Fibroblast of lung (primary cell): Measurements from ENCODE around the gene MAPK8IP3. TPM values are rescaled to one million over a fixed set of nuclear protein-coding genes. Genes with fewer than 3 reads are reported as not detected.
"Not testable (repeated sequence)": the region's sequence is repeated elsewhere in the genome, so short reads cannot be mapped to it uniquely, and the experiment has no call there.

Source experiments
- DNase-seq, 2 donors: peaks; one replicate each; pipeline versions ENCODE4 v3.0.0 to v3.0.0-alpha.2; 2010; ENCODE audit warnings: low read depth in 2 of 2
- H2AFZ ChIP-seq: 2 replicates; pipeline ENCODE4 v1.5.1; 2012; ENCODE audit warnings: low read length, control low read depth, inconsistent platforms
- H3K27ac ChIP-seq: 2 replicates; pipeline ENCODE4 v1.5.1; 2011; ENCODE audit warnings: low read length, control low read depth; ENCODE audit not compliant: insufficient read depth
- H3K27me3 ChIP-seq: 2 replicates; pipeline ENCODE4 v1.5.1; 2011; ENCODE audit warnings: mild to moderate bottlenecking, low read length; ENCODE audit not compliant: control insufficient read depth, insufficient read depth
- H3K36me3 ChIP-seq: 2 replicates; pipeline ENCODE4 v1.5.1; 2011; ENCODE audit warnings: low read length; ENCODE audit not compliant: control insufficient read depth, insufficient read depth
- H3K4me1 ChIP-seq: 2 replicates; pipeline ENCODE4 v1.5.1; 2011; ENCODE audit warnings: low read length; ENCODE audit not compliant: control insufficient read depth, insufficient read depth; ENCODE audit errors: extremely low read depth
- H3K4me2 ChIP-seq: 2 replicates; pipeline ENCODE4 v1.5.1; 2011; ENCODE audit warnings: low read length, control low read depth; ENCODE audit not compliant: insufficient read depth; ENCODE audit errors: extremely low read depth
- H3K4me3 ChIP-seq, 4 experiments: fragments of 200-600 bp in 1 of 4; sonication (generic) in 1 of 4; replicated peaks in 1 of 4; 2 replicates each; pipeline ENCODE4 v1.5.1; 2011 to 2016; ENCODE audit warnings: low read length in 4 of 4, low read depth in 3 of 4, mild to moderate bottlenecking in 3 of 4, control low read depth in 2 of 4, inconsistent platforms in 1 of 4, mixed read lengths in 1 of 4; ENCODE audit not compliant: insufficient read depth in 1 of 4; ENCODE audit errors: control extremely low read depth in 1 of 4
- H3K79me2 ChIP-seq: 2 replicates; pipeline ENCODE4 v1.5.1; 2012; ENCODE audit warnings: mild to moderate bottlenecking, low read length, inconsistent platforms; ENCODE audit not compliant: control insufficient read depth, insufficient read depth
- H3K9ac ChIP-seq: 2 replicates; pipeline ENCODE4 v1.5.1; 2011; ENCODE audit warnings: mild to moderate bottlenecking, low read length, control low read depth; ENCODE audit not compliant: insufficient read depth
- H3K9me3 ChIP-seq: 2 replicates; pipeline ENCODE4 v1.5.1; 2012; ENCODE audit warnings: low read depth, low read length; ENCODE audit not compliant: control insufficient read depth, insufficient read depth
- H4K20me1 ChIP-seq: 2 replicates; pipeline ENCODE4 v1.5.1; 2011; ENCODE audit warnings: low read length; ENCODE audit not compliant: control insufficient read depth, insufficient read depth; ENCODE audit errors: extremely low read depth
- EZH2 ChIP-seq: IDR thresholded peaks from 2 replicates; pipeline ENCODE4 v1.5.1; 2012; ENCODE audit warnings: low read length, control low read depth, mild to moderate bottlenecking; ENCODE audit errors: missing control alignments
- polyA plus RNA-seq, 2 donors: library from polyadenylated mRNA; depleted of rRNA in 1 of 2; stranded (reverse) in 1 of 2; unstranded in 1 of 2; fragments of >200 nt; gene quantifications; 2 replicates each; pipeline ENCODE4 v1.2.1, GENCODE V29; 2011 to 2012; ENCODE audit warnings: missing spikeins in 1 of 2
- total RNA-seq: library from RNA; depleted of rRNA; stranded (reverse); fragments of >200 nt; gene quantifications from 2 replicates; pipeline ENCODE4 v1.2.1, GENCODE V29; 2014
- TF ChIP-seq, protein P1 (sequence below), 2 donors: IDR thresholded peaks in 1 of 2; conservative IDR thresholded peaks in 1 of 2; 1 replicate in 1 of 2; 2 replicates in 1 of 2; pipeline ENCODE4 v1.5.1; 2011 to 2012; ENCODE audit warnings: low read length in 2 of 2, control low read depth in 1 of 2, inconsistent platforms in 1 of 2, low read depth in 1 of 2, mild to moderate bottlenecking in 1 of 2

MAPK8IP3 gene
- total and polyA plus RNA-seq, 2 donors (not counting 1 experiment from before 2014, with no cell fraction given) = 9.4 to 36.3 TPM

DNA sequence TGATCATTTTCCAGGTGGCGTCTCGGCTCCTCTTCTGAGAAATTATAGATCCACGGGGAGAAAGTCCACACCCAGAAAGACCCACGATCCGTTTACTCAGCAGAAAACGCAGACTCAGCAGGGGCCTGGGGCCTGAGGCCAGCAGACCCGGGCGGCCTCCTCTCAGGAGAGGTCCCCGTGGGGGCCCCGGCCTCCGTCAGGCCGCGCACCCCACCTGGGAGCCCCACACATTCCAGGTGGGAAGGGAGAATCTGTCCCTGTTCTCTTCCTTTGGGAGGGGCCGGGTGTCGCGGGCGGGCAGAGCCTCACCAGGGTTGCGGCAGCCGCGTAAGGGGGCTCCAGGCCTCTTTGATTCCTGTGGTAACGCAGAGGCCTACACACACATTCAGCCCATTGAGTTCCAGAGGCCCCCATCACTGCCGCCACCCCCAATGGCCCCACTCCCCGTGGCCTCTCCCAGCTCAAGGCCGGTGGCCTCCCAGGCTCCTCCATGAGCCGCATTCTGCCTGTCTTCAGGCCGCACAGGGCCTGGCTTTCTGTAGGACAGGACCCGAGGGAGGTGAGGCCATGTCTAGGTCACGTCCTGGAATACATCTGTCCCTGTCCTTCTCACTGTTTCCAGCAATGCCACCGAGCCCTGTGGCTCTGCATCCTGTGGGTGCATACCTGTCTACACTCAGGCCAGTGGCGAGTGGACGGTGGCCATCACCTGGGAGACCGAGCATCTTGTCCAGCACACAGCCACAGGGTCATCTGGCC lies 89.1 kb downstream of the MAPK8IP3 start:
- H4K20me1 ChIP-seq = no peaks in the 10 kb centered on the region
- TF ChIP-seq, protein P1, sequence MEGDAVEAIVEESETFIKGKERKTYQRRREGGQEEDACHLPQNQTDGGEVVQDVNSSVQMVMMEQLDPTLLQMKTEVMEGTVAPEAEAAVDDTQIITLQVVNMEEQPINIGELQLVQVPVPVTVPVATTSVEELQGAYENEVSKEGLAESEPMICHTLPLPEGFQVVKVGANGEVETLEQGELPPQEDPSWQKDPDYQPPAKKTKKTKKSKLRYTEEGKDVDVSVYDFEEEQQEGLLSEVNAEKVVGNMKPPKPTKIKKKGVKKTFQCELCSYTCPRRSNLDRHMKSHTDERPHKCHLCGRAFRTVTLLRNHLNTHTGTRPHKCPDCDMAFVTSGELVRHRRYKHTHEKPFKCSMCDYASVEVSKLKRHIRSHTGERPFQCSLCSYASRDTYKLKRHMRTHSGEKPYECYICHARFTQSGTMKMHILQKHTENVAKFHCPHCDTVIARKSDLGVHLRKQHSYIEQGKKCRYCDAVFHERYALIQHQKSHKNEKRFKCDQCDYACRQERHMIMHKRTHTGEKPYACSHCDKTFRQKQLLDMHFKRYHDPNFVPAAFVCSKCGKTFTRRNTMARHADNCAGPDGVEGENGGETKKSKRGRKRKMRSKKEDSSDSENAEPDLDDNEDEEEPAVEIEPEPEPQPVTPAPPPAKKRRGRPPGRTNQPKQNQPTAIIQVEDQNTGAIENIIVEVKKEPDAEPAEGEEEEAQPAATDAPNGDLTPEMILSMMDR (conservative IDR thresholded peaks at IDR 0.05 in 1 of 2, IDR thresholded peaks at IDR 0.05 in 1 of 2; ENCODE audit: low read depth in 1 of 2, low read length in 2 of 2) = no peak
- TF ChIP-seq EZH2 = no peak
- no peaks in the 10 kb centered on the region for H3K27me3 ChIP-seq
- no peak overlapping the region for H3K4me2 ChIP-seq
- H3K79me2 ChIP-seq = no peaks in the 10 kb centered on the region
- H3K9ac ChIP-seq = no peak overlapping the region
- H3K9me3 ChIP-seq = no peaks in the 10 kb centered on the region
- no peaks in the 10 kb centered on the region for H3K4me1 ChIP-seq
- DNase-seq = no peak
- no peak overlapping the region for H2AFZ ChIP-seq
- no peak overlapping the region for H3K27ac ChIP-seq
- peaks cover 5% of the 10 kb centered on the region for H3K36me3 ChIP-seq
- no peak overlapping the region for H3K4me3 ChIP-seq

- not testable (repeated sequence) for H4K20me1 ChIP-seq, H3K4me1 ChIP-seq, H3K4me2 ChIP-seq, H3K27ac ChIP-seq, H3K79me2 ChIP-seq, DNase-seq, H3K27me3 ChIP-seq, H2AFZ ChIP-seq, H3K4me3 ChIP-seq, H3K36me3 ChIP-seq, H3K9me3 ChIP-seq, H3K9ac ChIP-seq
Observed at GRCh38 chr16:1799263-1799662, 93.3 kb downstream of the MAPK8IP3 start.

- no peak overlapping the region for H3K9ac ChIP-seq
- no peak overlapping the region for H3K4me2 ChIP-seq
- H3K36me3 ChIP-seq = no peaks in the 10 kb centered on the region
- no peak overlapping the region for H3K4me3 ChIP-seq
- H2AFZ ChIP-seq = no peak overlapping the region
- no peaks in the 10 kb centered on the region for H4K20me1 ChIP-seq
- H3K27me3 ChIP-seq = no peaks in the 10 kb centered on the region
- no peaks in the 10 kb centered on the region for H3K9me3 ChIP-seq
- no peaks in the 10 kb centered on the region for H3K79me2 ChIP-seq
- no peak for TF ChIP-seq EZH2
- TF ChIP-seq, protein P1 (conservative IDR thresholded peaks at IDR 0.05 in 1 of 2, IDR thresholded peaks at IDR 0.05 in 1 of 2; ENCODE audit: low read depth in 1 of 2, low read length in 2 of 2) = no peak
- H3K27ac ChIP-seq = no peak overlapping the region
- no peaks in the 10 kb centered on the region for H3K4me1 ChIP-seq
- DNase-seq = no peak
Observed at GRCh38 chr16:1800701-1801100, 94.7 kb downstream of the MAPK8IP3 start.
